Endothelial cell of umbilical vein (primary cell): ENCODE results near the gene TFDP2.

Experiments
- EZH2 ChIP-seq: IDR thresholded peaks from 2 replicates; pipeline ENCODE4 v1.6.1; 2012; ENCODE audit warnings: borderline replicate concordance, low read depth, mild to moderate bottlenecking, moderate library complexity, low read length, inconsistent platforms; ENCODE audit not compliant: severe bottlenecking
- POLR2A ChIP-seq: IDR thresholded peaks from 2 replicates; pipeline ENCODE4 v1.6.1; 2012; ENCODE audit warnings: low read depth, mild to moderate bottlenecking, control low read depth, low read length
- POLR2AphosphoS5 ChIP-seq: IDR thresholded peaks from 2 replicates; pipeline ENCODE4 v1.6.1; 2012; ENCODE audit warnings: low read depth, mild to moderate bottlenecking, control low read depth, low read length, moderate library complexity; ENCODE audit not compliant: insufficient read depth
- TF ChIP-seq, protein P1 (sequence below), 2 donors: IDR thresholded peaks; 1 replicate in 1 of 2; 2 replicates in 1 of 2; pipeline ENCODE4 v1.5.1; 2011; ENCODE audit warnings: low read length in 2 of 2, mild to moderate bottlenecking in 2 of 2, moderate library complexity in 2 of 2, control low read depth in 1 of 2, inconsistent platforms in 1 of 2, low read depth in 1 of 2; ENCODE audit not compliant: insufficient read depth in 1 of 2; ENCODE audit errors: extremely low read depth in 1 of 2
- TF ChIP-seq, protein P2 (sequence below): IDR thresholded peaks from 2 replicates; pipeline ENCODE4 v1.6.1; 2011; ENCODE audit not compliant: insufficient read depth, insufficient read length

DNA sequence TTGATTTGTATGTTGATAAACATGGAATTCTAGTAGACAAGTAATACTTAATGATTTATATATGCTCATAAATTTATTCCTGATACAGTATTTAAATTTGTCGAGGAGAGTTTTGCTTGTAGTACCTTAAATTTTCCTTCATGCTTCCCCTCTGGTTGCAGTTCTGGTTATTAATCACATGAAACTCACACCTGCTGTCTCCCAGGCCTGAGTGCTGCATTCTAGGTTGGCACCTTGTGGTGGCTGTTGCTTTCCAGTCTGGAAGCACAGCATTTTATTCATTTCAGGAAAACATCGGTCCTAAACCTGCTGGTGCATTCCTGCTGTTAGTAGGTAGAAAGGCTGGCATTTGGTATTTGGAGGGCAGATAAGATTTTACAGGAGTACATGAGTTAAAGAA is 228.0 kb downstream of the TFDP2 start:
- TF ChIP-seq POLR2AphosphoS5 (no peak), POLR2A (no peak), EZH2 (no peak)
- TF ChIP-seq, protein P1, sequence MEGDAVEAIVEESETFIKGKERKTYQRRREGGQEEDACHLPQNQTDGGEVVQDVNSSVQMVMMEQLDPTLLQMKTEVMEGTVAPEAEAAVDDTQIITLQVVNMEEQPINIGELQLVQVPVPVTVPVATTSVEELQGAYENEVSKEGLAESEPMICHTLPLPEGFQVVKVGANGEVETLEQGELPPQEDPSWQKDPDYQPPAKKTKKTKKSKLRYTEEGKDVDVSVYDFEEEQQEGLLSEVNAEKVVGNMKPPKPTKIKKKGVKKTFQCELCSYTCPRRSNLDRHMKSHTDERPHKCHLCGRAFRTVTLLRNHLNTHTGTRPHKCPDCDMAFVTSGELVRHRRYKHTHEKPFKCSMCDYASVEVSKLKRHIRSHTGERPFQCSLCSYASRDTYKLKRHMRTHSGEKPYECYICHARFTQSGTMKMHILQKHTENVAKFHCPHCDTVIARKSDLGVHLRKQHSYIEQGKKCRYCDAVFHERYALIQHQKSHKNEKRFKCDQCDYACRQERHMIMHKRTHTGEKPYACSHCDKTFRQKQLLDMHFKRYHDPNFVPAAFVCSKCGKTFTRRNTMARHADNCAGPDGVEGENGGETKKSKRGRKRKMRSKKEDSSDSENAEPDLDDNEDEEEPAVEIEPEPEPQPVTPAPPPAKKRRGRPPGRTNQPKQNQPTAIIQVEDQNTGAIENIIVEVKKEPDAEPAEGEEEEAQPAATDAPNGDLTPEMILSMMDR (IDR thresholded peaks at IDR 0.05; ENCODE audit: extremely low read depth in 1 of 2, insufficient read depth in 1 of 2, low read depth in 1 of 2, low read length in 2 of 2) = no peak
- TF ChIP-seq, protein P2, sequence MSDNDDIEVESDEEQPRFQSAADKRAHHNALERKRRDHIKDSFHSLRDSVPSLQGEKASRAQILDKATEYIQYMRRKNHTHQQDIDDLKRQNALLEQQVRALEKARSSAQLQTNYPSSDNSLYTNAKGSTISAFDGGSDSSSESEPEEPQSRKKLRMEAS = no peak
